Measurements from ENCODE around the gene SLC24A4. TPM values are rescaled to one million over a fixed set of nuclear protein-coding genes. Genes with fewer than 3 reads are reported as not detected.

The SLC24A4 gene
- total and polyA plus RNA-seq, 7 experiments from 2014 or later: 0.10 to 15.3 (median 2.1) TPM; not detected in 4

- ATAC-seq (peak; percentile 69), DNase-seq (no peak)
- Histone ChIP-seq H3K9me3 (ENCODE audit: control insufficient read depth in 2 of 3, low read length in 3 of 3) (no peaks in the 10 kb centered on the region), H3K36me3 (ENCODE audit: control insufficient read depth in 2 of 3, insufficient read depth in 3 of 3, low read length in 3 of 3) (no peaks in the 10 kb centered on the region), H3K27me3 (ENCODE audit: control insufficient read depth in 2 of 2, insufficient read depth in 2 of 2, low read length in 2 of 2) (no peaks in the 10 kb centered on the region), H3K27ac (ENCODE audit: low read depth, low read length) (no peak overlapping the region), H3K4me3 (ENCODE audit: low read length) (no peak overlapping the region), H3K4me1 (ENCODE audit: control insufficient read depth in 2 of 2, insufficient read depth in 2 of 2, low read length in 2 of 2) (no peaks in the 10 kb centered on the region)
- Mint-ChIP-seq H3K36me3 (peaks cover 0 to 7% (median 0%) of the 10 kb centered on the region in 5 donors), H3K27ac (no peak overlapping the region), H3K9me3 (peaks cover 0 to 7% (median 0%) of the 10 kb centered on the region in 11 donors), H3K4me1 (peaks cover 0 to 4% (median 0%) of the 10 kb centered on the region in 7 donors), H3K27me3 (peaks cover 0 to 12% (median 7%) of the 10 kb centered on the region in 5 donors), H3K4me3 (no peak overlapping the region)
- intact Hi-C loops (cut with micrococcal nuclease): no loop called here
- ChIA-PET POLR2A (interaction anchor here (0.7 kb wide), 1 partner anchor 186 kb away, joined by 4 read pairs; no protein-coding TSS in a partner anchor), CTCF (interaction anchor here (0.6 kb wide), 1 partner anchor 329 kb away, joined by 3 read pairs; no protein-coding TSS in a partner anchor)
Measured at GRCh38 chr14:92417759-92418158, 94.8 kb downstream of the SLC24A4 start.

DNA sequence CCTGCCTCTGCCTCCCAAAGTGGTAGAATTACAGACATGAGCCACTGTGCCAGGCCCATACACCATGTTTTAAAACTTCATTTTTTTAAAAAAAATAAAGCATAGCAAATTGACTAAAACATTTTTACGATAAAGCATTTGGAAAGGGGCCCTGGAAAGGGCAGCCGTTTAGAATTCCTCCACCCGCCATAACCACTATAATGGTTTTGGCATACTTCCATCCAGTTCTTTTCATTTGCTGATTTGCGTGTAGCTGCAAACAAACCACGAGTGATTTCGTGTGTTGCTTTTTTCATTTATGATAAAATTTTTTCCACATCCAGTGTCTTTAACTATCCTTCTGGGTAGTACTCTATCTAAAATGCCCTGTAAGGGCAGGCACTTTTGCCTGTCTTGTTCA lies 98.8 kb downstream of the SLC24A4 start:
- Histone ChIP-seq H3K4me3 (ENCODE audit: low read length) (no peak overlapping the region), H3K4me1 (ENCODE audit: control insufficient read depth in 2 of 2, insufficient read depth in 2 of 2, low read length in 2 of 2) (peaks cover 0 to 6% of the 10 kb centered on the region in 2 donors), H3K27me3 (ENCODE audit: control insufficient read depth in 2 of 2, insufficient read depth in 2 of 2, low read length in 2 of 2) (no peaks in the 10 kb centered on the region), H3K36me3 (ENCODE audit: control insufficient read depth in 2 of 3, insufficient read depth in 3 of 3, low read length in 3 of 3) (no peaks in the 10 kb centered on the region), H3K9me3 (ENCODE audit: control insufficient read depth in 2 of 3, low read length in 3 of 3) (no peaks in the 10 kb centered on the region), H3K27ac (ENCODE audit: low read depth, low read length) (no peak overlapping the region)
- intact Hi-C loops (cut with micrococcal nuclease): no loop called here
- CTCF ChIA-PET: no interaction called here
- Mint-ChIP-seq H3K9me3 (peaks cover 0 to 7% (median 0%) of the 10 kb centered on the region in 11 donors), H3K36me3 (peaks cover 0 to 7% (median 0%) of the 10 kb centered on the region in 5 donors), H3K27ac (no peak overlapping the region), H3K4me3 (no peak overlapping the region), H3K4me1 (peaks cover 6 to 14% (median 10%) of the 10 kb centered on the region in 7 donors), H3K27me3 (peaks cover 0 to 6% (median 0%) of the 10 kb centered on the region in 5 donors)
- ATAC-seq (no peak), DNase-seq (no peak)
- POLR2A ChIA-PET: no interaction called here

DNA sequence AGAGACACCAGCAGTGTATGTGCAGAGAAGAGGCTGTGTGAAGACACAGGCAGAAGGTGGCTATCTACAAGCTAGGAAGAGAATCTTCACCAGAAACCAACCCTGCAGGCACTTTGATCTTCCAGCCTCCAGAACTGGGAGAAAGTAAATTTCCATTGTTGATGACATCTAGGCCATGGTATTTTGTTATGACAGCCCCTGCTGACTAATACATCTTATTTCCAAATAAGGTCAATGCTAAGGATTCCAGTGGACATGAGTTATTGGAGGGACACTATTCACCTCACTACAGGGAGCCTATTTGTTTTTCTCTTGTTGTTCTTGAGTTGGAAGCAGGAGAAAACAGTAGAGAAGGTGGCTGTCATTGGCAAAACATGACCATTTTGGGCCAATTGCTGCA lies 102.1 kb downstream of the SLC24A4 start:
- Histone ChIP-seq H3K4me3 (ENCODE audit: low read length) (no peak overlapping the region), H3K36me3 (ENCODE audit: control insufficient read depth in 2 of 3, insufficient read depth in 3 of 3, low read length in 3 of 3) (no peaks in the 10 kb centered on the region), H3K4me1 (ENCODE audit: control insufficient read depth in 2 of 2, insufficient read depth in 2 of 2, low read length in 2 of 2) (peaks cover 0 to 6% of the 10 kb centered on the region in 2 donors), H3K27ac (ENCODE audit: low read depth, low read length) (no peak overlapping the region), H3K9me3 (ENCODE audit: control insufficient read depth in 2 of 3, low read length in 3 of 3) (no peaks in the 10 kb centered on the region), H3K27me3 (ENCODE audit: control insufficient read depth in 2 of 2, insufficient read depth in 2 of 2, low read length in 2 of 2) (no peaks in the 10 kb centered on the region)
- peaks cover 0 to 2% (median 0%) of the 10 kb centered on the region in 5 donors for H3K27me3 Mint-ChIP-seq
- H3K4me1 Mint-ChIP-seq: peaks cover 6 to 14% (median 10%) of the 10 kb centered on the region in 7 donors
- intact Hi-C loops (cut with micrococcal nuclease): no loop called here
- ChIA-PET POLR2A (no interaction called here), CTCF (no interaction called here)
- no peak overlapping the region for H3K4me3 Mint-ChIP-seq
- H3K36me3 Mint-ChIP-seq: no peaks in the 10 kb centered on the region
- no peak overlapping the region for H3K27ac Mint-ChIP-seq
- ATAC-seq (no peak), DNase-seq (no peak)
- H3K9me3 Mint-ChIP-seq: peaks cover 0 to 6% (median 0%) of the 10 kb centered on the region in 11 donors

DNA sequence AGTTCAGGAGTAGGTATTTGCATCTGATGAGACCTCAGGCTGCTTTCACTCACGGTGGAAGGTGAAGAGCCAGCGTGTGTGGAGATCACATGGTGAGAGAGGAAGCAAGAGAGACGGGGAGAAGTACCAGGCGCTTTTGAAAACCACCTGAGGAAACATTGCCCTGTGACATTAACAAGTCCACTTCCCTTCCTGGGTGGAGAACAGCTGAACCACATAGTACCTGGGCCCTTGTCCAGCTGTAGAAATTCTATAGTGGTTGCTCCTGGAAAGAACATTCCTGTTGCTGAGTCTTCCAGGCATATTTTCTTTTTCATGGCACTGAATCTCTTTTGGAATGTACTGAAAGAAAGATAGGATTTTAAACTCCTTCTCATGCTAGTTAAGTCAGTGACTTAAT lies 103.3 kb downstream of the SLC24A4 start:
- intact Hi-C loops (cut with micrococcal nuclease): no loop called here
- Mint-ChIP-seq H3K4me1 (peaks cover 6 to 14% (median 10%) of the 10 kb centered on the region in 7 donors), H3K36me3 (no peaks in the 10 kb centered on the region), H3K4me3 (no peak overlapping the region), H3K9me3 (peaks cover 0 to 4% (median 0%) of the 10 kb centered on the region in 11 donors), H3K27ac (peak overlapping the region in 4 of 9 donors; percentile 5 to 49 (median 30)), H3K27me3 (no peaks in the 10 kb centered on the region)
- Histone ChIP-seq H3K9me3 (ENCODE audit: control insufficient read depth in 2 of 3, low read length in 3 of 3) (no peaks in the 10 kb centered on the region), H3K27me3 (ENCODE audit: control insufficient read depth in 2 of 2, insufficient read depth in 2 of 2, low read length in 2 of 2) (no peaks in the 10 kb centered on the region), H3K27ac (ENCODE audit: low read depth, low read length) (no peak overlapping the region), H3K4me3 (ENCODE audit: low read length) (no peak overlapping the region), H3K4me1 (ENCODE audit: control insufficient read depth in 2 of 2, insufficient read depth in 2 of 2, low read length in 2 of 2) (peaks cover 0 to 6% of the 10 kb centered on the region in 2 donors), H3K36me3 (ENCODE audit: control insufficient read depth in 2 of 3, insufficient read depth in 3 of 3, low read length in 3 of 3) (no peaks in the 10 kb centered on the region)
- ATAC-seq: no peak
- ChIA-PET POLR2A (no interaction called here), CTCF (no interaction called here)
- peak in 2 of 9 donors; percentile 4 to 11 for DNase-seq

DNA sequence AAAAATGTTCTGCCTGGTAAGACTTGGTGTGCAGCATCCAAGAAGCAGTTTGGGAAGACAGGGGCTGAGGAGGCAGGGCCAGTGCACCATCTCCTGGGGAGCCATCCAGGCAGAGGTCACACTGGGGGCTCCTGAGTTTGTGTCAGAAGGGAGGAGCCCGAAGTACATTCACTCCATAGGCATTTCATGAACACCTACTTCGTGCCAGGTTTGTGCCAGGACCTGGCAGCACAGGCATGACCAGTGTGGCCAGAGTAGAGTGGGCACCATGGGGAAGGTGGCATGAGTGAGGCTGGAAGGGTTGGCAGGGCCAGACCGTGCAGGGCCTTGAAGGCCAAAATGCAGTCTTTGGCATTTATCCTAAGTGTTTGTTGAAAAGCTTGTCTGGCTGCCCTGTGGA lies 104.1 kb downstream of the SLC24A4 start:
- peaks cover 0 to 4% (median 0%) of the 10 kb centered on the region in 11 donors for H3K9me3 Mint-ChIP-seq

DNA sequence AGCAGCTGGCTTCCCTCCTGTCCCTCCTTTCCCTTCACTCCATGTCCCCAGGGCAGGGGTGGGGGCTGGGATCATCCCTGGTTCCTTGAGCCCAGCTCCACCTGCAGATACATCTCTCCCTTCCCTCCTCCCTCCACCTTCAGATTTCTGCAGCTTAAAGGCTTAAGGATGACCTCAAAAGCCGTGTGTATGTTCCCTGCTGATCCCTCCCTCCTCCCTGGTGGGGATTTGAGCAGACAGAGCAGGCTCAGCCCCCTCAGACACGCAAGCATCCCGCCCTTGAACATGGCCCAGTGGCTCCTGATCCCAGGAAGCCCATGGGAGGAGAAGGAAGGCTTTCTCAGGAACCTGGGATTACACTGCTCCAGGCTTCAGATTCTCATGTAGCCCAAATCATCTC lies 107.7 kb downstream of the SLC24A4 start:
- H3K4me1 ChIP-seq (ENCODE audit: control insufficient read depth in 2 of 2, insufficient read depth in 2 of 2, low read length in 2 of 2): peaks cover 0 to 6% of the 10 kb centered on the region in 2 donors
- H3K4me3 Mint-ChIP-seq: no peak overlapping the region

More for the DNA sequence above, 104.1 kb downstream of the SLC24A4 start:
- DNase-seq (no peak), ATAC-seq (no peak)
- H3K27me3 Mint-ChIP-seq: no peaks in the 10 kb centered on the region
- H3K27ac ChIP-seq (ENCODE audit: low read depth, low read length): no peak overlapping the region
- ChIA-PET POLR2A (no interaction called here), CTCF (no interaction called here)
- no peaks in the 10 kb centered on the region for H3K9me3 ChIP-seq (ENCODE audit: control insufficient read depth in 2 of 3, low read length in 3 of 3)
- no peak overlapping the region for H3K4me3 Mint-ChIP-seq
- no peak overlapping the region for H3K4me3 ChIP-seq (ENCODE audit: low read length)
- H3K27me3 ChIP-seq (ENCODE audit: control insufficient read depth in 2 of 2, insufficient read depth in 2 of 2, low read length in 2 of 2): no peaks in the 10 kb centered on the region
- no peaks in the 10 kb centered on the region for H3K36me3 Mint-ChIP-seq
- peaks cover 0 to 6% of the 10 kb centered on the region in 2 donors for H3K4me1 ChIP-seq (ENCODE audit: control insufficient read depth in 2 of 2, insufficient read depth in 2 of 2, low read length in 2 of 2)
- H3K4me1 Mint-ChIP-seq: peaks cover 6 to 14% (median 10%) of the 10 kb centered on the region in 7 donors
- intact Hi-C loops (cut with micrococcal nuclease): no loop called here
- no peak overlapping the region for H3K27ac Mint-ChIP-seq
- H3K36me3 ChIP-seq (ENCODE audit: control insufficient read depth in 2 of 3, insufficient read depth in 3 of 3, low read length in 3 of 3): no peaks in the 10 kb centered on the region

GRCh38 chr14:92431199-92431725 lies 108.3 kb downstream of the SLC24A4 start:
- intact Hi-C loops (cut with micrococcal nuclease): no loop called here

More for the DNA sequence above, 107.7 kb downstream of the SLC24A4 start:
- intact Hi-C loops (cut with micrococcal nuclease): no loop called here
- Mint-ChIP-seq H3K36me3 (no peaks in the 10 kb centered on the region), H3K9me3 (peaks cover 0 to 4% (median 0%) of the 10 kb centered on the region in 11 donors), H3K27ac (no peak overlapping the region), H3K27me3 (peaks cover 0 to 2% (median 0%) of the 10 kb centered on the region in 5 donors), H3K4me1 (peaks cover 6 to 11% (median 9%) of the 10 kb centered on the region in 7 donors)
- Histone ChIP-seq H3K36me3 (ENCODE audit: control insufficient read depth in 2 of 3, insufficient read depth in 3 of 3, low read length in 3 of 3) (no peaks in the 10 kb centered on the region), H3K27ac (ENCODE audit: low read depth, low read length) (no peak overlapping the region), H3K9me3 (ENCODE audit: control insufficient read depth in 2 of 3, low read length in 3 of 3) (no peaks in the 10 kb centered on the region), H3K4me3 (ENCODE audit: low read length) (no peak overlapping the region), H3K27me3 (ENCODE audit: control insufficient read depth in 2 of 2, insufficient read depth in 2 of 2, low read length in 2 of 2) (no peaks in the 10 kb centered on the region)
- no peak for DNase-seq
- ChIA-PET POLR2A (no interaction called here), CTCF (no interaction called here)
- ATAC-seq: no peak

More at GRCh38 chr14:92431199-92431725, 108.3 kb downstream of the SLC24A4 start:
- POLR2A ChIA-PET: no interaction called here
- ATAC-seq (no peak), DNase-seq (no peak)
- Mint-ChIP-seq H3K36me3 (no peaks in the 10 kb centered on the region), H3K4me3 (no peak overlapping the region), H3K9me3 (peaks cover 0 to 2% (median 0%) of the 10 kb centered on the region in 11 donors), H3K27ac (no peak overlapping the region), H3K27me3 (peaks cover 0 to 2% (median 0%) of the 10 kb centered on the region in 5 donors), H3K4me1 (peaks cover under 1 to 5% (median 3%) of the 10 kb centered on the region in 7 donors)
- H3K36me3 ChIP-seq (ENCODE audit: control insufficient read depth in 2 of 3, insufficient read depth in 3 of 3, low read length in 3 of 3): no peaks in the 10 kb centered on the region
- no peak overlapping the region for H3K27ac ChIP-seq (ENCODE audit: low read depth, low read length)
- CTCF ChIA-PET: no interaction called here
- H3K27me3 ChIP-seq (ENCODE audit: control insufficient read depth in 2 of 2, insufficient read depth in 2 of 2, low read length in 2 of 2): no peaks in the 10 kb centered on the region
- H3K9me3 ChIP-seq (ENCODE audit: control insufficient read depth in 2 of 3, low read length in 3 of 3): no peaks in the 10 kb centered on the region
- peaks cover 0 to 4% of the 10 kb centered on the region in 2 donors for H3K4me1 ChIP-seq (ENCODE audit: control insufficient read depth in 2 of 2, insufficient read depth in 2 of 2, low read length in 2 of 2)
- no peak overlapping the region for H3K4me3 ChIP-seq (ENCODE audit: low read length)

Measured in naive thymus-derived CD4-positive, alpha-beta T cell (primary cell).